GM21447 (cell line): ENCODE measurements around the gene NOTCH4.

Experiments
- ATAC-seq: cut with Tn5 transposase; IDR thresholded peaks from one replicate; pipeline ENCODE4 v1.9.1; 2021; ENCODE audit not compliant: unreplicated experiment

NOTCH4 gene

GRCh38 chr6:32167761-32168262 is 56.1 kb downstream of the NOTCH4 start:
- ATAC-seq: no peak

- ATAC-seq: no peak
These were observed 56.6 kb downstream of the NOTCH4 start for GRCh38 chr6:32167154-32167760.

GRCh38 chr6:32166411-32167061 is 57.3 kb downstream of the NOTCH4 start:
- ATAC-seq: no peak

- ATAC-seq: no peak
These were observed 59.6 kb downstream of the NOTCH4 start, which contains the start of gene EGFL8 for GRCh38 chr6:32164295-32164694. TSS of gene EGFL8 (plus strand) at chr6:32164595. CDS start at chr6:32166166, 1,571 bp downstream.

- ATAC-seq: no peak
These were observed 60.2 kb downstream of the NOTCH4 start for GRCh38 chr6:32163559-32164258.

GRCh38 chr6:32158052-32158451 is 65.8 kb downstream of the NOTCH4 start:
- ATAC-seq: no peak

GRCh38 chr6:32156891-32157290 is 67.0 kb downstream of the NOTCH4 start:
- no peak for ATAC-seq

- peak; percentile 83 for ATAC-seq
These were observed 69.2 kb downstream of the NOTCH4 start for GRCh38 chr6:32154514-32155161.

GRCh38 chr6:32153564-32154513 is 70.0 kb downstream of the NOTCH4 start, which contains the start of gene PPT2:
TSS of gene PPT2 (plus strand) at chr6:32154141. CDS start at chr6:32154595, 454 bp downstream.
- peak; percentile 22 for ATAC-seq

GRCh38 chr6:32152769-32153563 is 70.9 kb downstream of the NOTCH4 start:
- ATAC-seq: no peak

- no peak for ATAC-seq
These were observed 71.8 kb downstream of the NOTCH4 start, which contains the start of gene PRRT1 for GRCh38 chr6:32151863-32152768. TSS of gene PRRT1 (minus strand) at chr6:32151939. CDS start at chr6:32151827, 112 bp downstream.

- no peak for ATAC-seq
These were observed 72.5 kb downstream of the NOTCH4 start for GRCh38 chr6:32151181-32151862.

GRCh38 chr6:32149932-32150870 is 73.7 kb downstream of the NOTCH4 start:
- ATAC-seq: no peak

- ATAC-seq: no peak
These were observed 74.6 kb downstream of the NOTCH4 start for GRCh38 chr6:32149092-32149755.

- ATAC-seq: no peak
These were observed 75.4 kb downstream of the NOTCH4 start for GRCh38 chr6:32148289-32149091.
